ENCODE measurements around the gene ITGA2.

- TF ChIP-seq POLR2AphosphoS5 (IDR thresholded peaks at IDR 0.05; ENCODE audit: insufficient read depth in 1 of 2, low read depth in 1 of 2): no peak
- TF ChIP-seq POLR2A (IDR thresholded peaks at IDR 0.05): no peak
- TF ChIP-seq, protein P1, sequence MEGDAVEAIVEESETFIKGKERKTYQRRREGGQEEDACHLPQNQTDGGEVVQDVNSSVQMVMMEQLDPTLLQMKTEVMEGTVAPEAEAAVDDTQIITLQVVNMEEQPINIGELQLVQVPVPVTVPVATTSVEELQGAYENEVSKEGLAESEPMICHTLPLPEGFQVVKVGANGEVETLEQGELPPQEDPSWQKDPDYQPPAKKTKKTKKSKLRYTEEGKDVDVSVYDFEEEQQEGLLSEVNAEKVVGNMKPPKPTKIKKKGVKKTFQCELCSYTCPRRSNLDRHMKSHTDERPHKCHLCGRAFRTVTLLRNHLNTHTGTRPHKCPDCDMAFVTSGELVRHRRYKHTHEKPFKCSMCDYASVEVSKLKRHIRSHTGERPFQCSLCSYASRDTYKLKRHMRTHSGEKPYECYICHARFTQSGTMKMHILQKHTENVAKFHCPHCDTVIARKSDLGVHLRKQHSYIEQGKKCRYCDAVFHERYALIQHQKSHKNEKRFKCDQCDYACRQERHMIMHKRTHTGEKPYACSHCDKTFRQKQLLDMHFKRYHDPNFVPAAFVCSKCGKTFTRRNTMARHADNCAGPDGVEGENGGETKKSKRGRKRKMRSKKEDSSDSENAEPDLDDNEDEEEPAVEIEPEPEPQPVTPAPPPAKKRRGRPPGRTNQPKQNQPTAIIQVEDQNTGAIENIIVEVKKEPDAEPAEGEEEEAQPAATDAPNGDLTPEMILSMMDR (IDR thresholded peaks at IDR 0.05): no peak
These were observed 24.7 kb downstream of the ITGA2 start for GRCh38 chr5:53013857-53014256.
